COLO668 (cell line): ENCODE data around the gene RASA3.

Experiments
- DNase-seq: peaks from one replicate; lab custom pipeline; 2025; ENCODE audit not compliant: unreplicated experiment; lab: John Stamatoyannopoulos, UW

Gene RASA3

DNA sequence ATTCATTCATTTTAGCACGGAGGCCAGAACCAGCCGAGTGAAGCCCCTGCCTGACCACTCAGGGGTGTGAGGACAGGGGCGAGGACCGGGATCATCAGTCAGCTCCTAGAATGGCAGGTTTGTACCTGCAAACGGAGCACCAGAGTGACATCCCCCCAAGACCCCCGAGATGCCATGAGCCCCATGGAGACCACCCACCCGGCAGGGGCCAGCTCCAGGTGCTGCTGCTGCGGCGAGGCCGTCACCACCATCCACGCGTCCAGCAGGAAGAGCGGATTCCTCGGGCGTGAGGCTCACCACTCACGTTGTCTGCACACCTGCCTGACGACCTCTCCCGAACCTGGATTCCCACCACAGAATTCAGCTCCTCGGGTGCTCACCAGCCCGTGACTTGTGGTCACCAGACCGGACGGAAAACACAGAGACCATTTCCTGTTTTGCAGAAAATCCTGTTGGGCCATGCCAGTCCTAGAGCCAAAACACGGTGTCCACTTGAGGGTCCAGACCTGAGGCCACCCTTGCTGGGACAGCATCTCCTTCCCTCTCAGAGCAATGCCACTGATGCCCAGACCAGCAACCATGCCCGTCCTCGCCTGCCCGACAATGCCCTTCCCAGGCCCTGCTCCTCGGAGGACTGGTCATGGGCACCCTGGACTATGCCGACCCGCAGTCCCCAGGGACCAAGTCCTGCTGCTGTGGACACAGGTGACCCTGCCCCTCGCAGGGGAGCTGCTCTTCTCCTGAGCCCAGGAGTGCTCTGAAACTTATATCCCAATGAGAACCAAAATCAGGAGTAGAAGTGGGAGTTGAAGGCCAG, 74.2 kb downstream of the RASA3 start:
- peak; percentile 86 for DNase-seq

DNA sequence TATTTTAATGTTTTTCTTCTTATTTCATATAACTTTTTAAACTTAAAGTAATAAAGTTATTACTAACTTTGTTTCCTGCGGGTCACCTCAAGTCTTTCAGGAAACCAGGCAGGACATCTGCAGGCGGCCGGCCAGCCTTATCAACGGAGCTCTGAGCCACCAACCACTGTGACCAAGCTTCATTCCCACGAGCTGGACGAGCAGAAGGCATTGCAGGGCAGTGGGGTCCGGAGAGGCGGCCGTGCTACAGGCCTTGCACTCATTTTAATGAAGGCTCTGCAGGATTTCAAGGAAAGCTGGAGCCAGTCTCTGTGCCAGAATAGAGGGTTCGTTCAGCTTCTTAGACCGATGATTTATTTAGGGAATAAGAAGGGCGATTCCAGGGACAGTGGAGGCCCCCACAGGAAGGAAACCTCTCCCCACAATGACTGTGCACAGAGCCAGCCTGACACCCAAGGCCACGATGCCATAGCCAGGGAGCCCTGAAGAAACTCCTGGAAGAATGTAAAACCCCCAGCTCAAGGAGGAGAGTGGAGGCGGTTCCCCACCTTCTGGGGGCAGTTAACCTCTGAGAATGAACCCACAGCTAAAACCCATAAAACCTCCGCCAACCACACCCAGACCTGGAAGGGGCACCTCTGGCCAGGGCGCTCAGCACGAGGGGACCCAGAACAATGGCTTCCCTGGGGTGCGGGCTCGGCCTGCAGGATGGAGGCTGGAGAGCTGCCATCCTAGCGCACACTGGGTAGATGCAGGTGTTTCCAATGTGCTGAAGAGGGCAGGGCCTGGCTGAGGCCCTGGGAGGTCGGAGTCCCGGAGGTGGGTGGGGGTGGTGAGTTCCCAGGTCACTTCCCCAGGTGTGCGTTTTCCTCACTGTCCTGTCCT, 75.0 kb downstream of the RASA3 start:
- DNase-seq = peak; percentile 87

DNA sequence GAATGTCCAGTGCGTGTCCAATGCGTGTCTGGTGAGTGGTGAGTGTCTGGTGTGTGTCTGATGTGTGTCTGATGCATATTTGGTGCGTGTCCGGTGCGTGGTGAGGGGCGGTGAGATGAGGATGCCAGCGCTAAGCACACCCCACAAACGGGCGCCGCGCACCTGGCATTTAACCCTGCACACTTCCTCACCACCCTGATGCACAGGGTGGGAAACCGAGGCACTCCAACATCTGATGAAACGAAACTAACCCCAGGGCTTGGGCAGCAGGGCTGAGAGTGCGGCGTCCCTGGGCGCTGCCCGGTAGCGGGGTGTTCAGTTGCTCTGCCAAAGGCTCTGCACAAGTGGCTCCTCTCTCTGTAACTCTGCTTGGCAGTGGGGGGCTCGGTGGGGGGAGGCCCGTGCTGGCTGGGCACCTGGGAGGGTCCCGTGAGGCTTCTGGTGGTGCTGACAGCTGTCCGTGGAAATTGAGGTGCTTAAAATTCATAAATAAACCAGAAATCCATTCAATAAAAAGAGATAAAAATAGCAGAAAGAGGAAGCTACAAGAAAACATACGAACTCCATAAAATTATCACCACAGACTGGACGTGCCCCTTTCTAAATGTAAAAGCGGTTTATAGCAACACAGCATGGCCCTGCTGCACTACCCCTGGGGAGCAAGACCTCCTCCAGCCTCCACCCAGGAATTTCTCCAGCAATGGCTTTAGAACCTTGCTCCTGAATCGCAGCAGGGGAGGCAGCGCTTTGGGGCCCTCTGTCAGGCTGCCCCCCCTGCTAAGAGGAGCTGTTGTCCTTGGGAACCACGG, 76.0 kb downstream of the RASA3 start:
- DNase-seq = no peak

DNA sequence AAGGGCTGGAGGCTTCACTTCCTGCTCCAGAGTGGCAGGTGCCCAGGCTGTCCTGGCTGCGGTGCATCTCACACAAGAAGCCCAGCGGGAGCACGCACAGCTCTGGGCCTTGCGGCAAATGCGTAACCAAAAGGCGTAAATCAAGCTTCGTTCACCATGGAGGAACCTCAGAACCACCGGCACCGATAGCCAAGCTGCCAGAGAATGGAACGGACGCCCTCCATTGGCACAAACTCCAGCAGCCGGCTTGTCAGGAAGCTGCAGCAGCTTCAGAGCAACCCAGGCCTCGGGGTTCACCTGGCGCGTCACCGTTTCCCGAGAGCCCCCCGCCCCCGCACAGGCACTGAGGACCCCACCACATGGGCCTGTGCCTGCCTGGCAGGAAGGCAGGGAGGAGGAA, 76.7 kb downstream of the RASA3 start:
- no peak for DNase-seq

DNA sequence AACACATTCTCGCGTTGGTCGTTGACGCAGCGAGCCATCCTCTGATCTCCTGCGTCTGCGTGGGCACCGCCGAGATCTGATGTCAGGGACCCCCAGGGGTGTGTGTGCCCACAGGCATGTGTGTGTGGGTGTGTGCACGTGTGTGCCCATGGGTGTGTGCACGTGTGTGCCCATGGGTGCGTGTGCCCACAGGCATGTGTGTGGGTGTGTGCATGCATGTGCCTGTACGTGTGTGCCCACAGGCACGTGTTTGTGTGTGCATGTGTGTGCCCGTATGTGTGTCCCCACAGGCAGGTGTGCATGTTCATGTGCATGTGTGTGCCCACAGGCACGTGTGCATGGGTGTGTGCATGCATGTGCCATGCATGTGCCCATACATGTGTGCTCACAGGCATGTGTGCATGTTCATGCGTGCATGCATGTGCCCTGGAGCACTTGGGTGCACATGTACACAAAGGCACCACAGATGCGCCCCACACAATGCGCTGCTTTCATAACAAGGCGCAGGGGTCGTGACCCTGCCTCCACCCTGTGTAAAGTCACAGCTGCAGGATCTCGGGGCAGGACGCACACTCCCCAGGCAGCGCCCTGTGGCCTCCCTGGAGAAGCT, 77.5 kb downstream of the RASA3 start:
- no peak for DNase-seq

DNA sequence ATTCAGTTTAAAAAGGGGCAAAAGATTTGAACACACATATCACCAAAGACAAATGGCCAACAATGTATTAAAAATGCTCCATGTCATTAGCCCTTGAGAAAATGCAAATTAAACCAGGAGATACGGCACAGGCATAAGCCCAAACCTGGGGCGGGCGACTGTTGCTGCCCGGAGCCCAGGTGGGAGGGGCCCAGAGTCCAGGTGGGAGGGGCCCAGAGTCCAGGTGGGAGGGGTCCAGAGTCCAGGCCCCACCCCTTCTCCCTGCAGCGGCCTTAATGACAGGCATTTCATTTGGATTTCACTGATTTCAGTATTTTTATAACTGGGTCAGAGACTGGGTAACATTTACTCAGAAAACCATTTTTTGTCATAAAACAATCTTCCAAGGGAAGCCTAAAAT, 78.2 kb downstream of the RASA3 start:
- DNase-seq = no peak

DNA sequence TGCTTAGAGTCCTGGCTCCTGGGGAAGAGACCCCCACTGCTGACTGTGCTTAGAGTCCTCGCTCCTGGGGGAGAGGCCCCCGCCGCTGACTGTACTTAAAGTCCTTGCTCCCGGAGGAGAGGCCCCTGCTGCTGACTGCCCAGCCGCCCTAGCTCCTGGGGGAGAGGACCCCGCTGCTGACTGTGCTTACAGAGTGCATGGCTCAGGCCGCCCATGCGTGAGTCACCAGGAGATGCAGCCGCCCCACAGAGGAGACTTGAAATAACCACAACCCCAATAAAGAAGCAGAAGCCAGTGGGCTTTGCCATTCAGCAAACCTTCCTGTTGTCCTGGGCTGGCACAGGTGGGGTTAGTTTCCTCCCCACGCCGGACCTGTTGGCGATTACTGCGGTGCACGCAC, 79.4 kb downstream of the RASA3 start:
- DNase-seq = no peak

DNA sequence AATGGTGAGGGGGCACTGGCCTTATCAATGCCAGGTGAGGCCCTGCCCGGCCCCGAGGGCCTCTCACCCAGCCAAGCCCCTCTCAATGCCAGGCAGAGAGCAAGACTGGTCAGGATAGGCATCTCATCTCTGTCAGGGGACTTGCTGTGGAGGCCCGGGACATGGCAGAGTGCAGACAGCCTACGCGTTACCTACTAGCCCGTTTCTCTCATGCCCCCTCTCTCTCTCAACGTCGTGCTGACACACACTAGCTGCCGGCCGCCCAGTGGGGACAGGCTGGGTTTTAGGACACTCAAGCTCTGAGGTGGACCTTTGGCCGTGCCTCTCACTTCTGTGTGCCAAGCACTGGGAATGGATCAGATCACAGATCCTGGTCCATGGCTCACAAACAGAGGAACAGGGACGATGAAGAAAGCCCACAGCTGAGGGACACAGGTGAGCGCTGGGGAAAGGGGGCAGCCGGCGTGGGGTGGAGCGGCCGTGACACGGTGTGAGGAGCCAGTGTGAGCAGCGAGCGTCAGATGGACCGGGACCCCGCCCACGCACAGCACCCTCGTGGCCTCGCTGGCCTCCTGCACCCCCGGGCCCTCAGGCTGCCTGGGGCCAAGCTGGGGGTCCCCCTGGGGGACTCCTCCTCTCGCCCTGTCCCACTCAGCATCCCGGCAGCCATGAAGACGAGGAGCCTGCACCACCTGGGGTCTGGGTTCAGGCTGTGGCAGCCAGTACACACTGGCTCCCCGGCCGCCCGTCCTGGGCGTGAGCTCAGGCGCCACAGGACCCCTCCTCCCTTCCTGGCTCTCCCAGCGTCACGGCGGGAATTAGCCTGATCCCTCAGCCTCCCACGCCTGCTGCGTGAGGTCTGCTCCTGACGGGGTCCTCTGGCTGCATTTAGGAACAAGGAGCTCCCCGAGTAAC, 81.6 kb downstream of the RASA3 start:
- DNase-seq = no peak

DNA sequence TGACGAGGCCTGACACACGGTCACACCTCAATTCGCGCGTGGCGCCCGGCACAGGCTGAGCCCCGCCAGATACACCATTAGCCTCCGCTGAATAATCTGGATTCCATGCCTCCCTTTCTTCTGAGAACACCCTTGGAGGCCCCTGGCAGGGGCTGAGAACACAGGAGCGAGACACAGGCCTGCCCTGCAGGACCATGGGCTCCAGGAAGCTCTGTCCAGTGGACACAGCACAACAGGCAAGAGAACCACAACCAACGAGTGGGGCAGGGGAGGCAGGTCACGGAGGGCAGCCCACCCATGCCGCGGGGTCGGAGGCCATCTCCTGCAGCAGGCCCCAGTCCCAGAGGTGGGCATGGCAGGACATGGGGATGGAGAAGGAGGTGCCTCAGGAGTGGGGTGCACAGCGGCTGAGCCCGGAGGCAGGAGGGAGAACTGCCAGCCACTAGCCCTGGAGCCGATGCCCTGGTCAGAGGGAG, 82.8 kb downstream of the RASA3 start:
- DNase-seq = no peak

DNA sequence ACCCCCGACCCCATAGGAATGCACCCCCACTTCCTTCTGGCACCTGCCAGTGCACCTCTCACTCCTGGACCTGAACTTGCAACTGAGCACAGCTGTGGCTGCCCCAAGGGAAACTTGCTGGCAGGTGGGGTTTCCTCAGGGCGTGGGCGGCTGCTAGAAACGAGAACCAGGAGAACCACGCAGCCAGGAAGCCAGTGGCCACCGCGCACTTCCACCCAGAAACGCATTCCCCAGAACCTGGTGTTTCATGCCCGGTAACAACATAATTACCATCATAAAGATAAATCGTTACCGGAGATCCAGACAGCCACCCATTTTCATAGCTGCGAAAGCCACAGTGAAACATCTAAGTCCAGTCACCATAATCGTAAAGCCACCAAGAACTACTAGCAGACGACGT, 83.4 kb downstream of the RASA3 start:
- no peak for DNase-seq

DNA sequence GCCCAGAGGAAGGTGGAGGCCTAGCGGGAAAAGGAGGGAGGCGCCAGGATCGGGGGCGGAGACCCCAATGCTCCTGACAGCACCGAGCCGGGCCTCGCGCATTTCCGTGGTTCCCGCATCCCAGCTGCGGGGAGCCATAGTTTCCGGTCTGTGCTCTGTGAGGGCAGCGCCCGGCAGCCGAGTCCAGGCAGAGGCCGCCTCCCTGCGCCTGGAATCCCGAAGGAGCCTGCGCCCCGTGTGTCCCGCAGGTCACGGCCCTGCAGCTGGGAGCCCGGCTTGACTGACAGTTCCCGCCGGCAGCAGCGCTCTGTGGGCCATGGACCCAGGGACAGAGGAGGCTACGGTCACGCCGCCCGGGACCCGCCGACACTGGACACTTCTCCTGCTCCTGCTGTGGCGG, 84.0 kb downstream of the RASA3 start:
- DNase-seq = no peak

DNA sequence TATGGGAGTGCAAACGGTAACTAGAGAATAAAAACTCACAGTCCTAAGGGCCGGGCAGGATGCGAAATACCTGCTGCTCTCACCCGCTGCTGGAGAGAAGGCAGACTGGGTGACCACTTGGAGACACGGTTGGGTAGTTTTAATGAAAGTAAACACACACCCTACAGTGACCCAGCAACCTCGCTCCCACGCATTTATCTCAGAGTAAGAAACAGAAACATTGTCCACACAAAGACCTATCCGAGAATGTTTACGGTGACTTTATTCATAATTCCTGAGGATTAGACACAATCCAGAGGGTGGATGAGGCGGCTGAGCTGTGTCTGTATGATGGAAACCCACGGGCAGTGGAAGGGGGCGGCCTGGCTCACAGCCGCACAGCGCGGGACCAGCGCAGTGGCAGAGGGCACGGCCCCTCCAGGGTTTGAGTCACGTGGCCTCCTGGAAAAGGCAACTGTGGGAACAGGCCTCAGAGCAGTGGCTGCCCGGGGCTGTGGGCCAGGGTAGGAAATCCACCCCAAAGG, 85.0 kb downstream of the RASA3 start:
- peak; percentile 90 for DNase-seq

DNA sequence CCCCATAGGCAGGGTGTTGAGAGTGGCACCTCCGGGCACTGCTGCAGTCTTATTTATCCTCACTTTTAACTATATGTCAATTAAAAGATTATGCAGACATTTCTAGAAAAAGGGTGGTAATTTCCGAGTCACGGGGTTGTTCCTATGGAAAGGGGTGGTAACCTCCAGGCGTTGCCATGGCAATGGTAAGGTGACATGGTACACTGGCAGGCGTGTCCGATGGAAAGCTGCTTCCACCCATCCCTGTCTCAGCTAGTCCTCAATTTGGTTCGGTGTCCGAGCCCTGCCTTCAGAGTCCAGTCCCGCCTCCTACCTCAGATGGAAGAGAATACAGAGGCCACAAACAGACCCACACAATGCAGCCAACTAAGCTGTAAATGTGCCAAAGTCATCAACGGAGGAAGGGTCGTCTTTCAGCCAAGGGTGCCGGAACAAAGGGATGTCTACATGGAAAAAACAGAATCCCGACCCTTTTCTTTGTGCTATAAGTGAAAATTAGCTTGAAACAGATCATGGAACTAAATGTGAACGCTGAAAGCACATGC, 85.9 kb downstream of the RASA3 start:
- DNase-seq = peak; percentile 55

DNA sequence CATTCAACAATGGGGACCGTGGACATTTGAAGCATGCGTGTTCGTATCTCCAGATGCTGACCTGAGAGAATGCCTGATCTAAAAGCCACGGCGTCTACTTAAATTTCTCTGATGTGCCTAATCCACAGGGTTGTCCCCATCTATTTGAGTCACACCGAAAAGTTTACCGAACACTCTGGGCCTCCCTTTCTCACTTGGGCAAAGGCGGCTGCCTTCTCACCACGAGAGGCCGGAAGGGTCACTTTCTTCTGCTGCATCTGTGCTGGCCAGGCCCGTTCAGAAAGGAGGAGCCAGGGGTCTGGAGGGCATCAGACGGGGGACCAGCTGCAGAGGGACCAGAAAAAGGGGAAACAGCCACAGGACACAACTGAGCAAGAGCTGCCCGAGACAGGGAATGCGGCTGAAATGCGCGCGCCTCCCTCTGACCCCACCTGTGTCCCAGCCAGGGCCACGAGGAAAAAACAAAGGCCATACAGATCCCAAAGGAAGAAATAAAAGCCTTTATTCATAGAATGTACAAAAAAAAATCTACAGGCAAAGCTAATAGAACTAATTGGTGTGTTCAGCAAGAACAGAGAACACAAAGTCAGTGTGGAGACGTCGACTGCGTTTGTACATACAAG, 87.2 kb downstream of the RASA3 start:
- no peak for DNase-seq

DNA sequence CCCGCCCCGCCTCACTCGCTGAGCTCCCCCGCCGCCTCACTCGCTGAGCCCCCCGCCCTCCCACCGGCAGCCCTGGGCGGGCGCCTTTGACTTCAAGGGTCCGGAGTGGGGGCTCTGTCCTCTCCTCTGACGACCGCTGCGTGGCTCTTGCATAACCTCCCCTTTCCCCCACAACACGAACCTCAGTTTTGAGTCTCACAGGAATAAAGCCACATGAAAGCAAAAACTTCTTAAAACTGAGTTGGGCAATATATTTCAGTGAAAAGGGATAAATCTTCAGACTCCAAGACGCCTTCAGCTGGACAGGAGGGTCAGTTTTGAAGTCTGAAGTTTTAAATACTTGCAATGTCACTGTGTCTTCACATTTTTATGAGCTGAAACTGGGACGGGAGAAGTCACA, 87.9 kb downstream of the RASA3 start:
- DNase-seq = no peak

DNA sequence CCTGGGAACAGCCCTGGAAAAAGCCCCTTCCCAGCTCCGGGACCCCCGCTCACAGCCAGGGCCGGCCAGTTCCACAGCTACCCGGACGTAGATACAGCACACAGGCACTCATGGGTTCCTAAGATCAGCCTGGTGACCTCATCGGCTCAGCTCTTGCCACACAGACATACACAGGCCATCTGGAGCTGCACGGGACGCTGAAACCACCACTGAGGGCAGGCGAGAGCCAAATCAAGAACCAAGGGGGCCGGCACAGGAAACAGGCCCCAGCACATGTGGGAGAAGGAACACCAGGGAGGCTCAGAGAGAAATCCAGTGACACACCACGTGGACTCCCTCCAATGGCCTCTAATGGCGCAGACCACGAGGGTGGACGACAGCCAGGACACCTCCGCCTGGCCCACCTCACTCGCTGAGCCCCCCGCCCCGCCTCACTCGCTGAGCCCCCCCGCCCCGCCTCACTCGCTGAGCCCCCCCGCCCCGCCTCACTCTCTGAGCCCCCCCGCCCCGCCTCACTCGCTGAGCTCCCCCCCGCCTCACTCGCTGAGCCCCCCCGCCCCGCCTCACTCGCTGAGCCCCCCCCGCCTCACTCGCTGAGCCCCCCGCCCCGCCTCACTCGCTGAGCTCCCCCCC, 88.9 kb downstream of the RASA3 start:
- peak; percentile 77 for DNase-seq

DNA sequence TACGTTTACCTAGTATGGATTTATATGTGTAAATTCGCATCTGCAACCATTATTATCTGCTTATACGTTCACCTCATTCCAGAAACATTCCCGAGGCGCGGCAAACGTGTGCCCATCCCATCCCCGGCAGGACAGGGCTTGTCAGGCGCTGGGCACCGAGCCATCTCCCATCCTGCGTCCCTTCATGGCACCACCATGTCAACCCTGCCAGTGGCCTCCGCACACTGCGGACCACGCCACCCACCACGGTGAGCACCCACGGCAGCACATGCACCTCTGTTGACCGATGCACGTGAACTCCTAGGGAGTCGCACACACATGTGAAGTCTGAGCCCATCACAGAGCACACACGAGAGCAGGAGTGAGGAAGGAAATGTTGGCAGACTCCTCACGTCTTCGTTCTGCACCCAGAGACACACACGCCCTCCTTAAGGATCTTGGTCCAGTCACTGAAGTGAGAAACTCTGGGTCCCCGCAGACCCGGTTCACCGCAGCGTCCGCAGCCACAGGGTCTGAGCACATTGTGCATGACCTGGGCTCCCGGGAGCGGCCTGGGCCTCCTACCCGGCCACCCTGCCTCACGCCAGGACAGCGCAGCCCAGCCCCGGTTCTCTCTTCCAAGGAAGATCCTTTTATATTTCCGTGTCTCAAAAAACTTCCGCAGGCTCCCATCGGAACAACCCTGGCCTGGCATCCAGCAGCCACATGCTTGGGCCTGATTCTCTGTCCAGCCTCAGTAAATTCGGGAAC, 90.2 kb downstream of the RASA3 start:
- DNase-seq = no peak

DNA sequence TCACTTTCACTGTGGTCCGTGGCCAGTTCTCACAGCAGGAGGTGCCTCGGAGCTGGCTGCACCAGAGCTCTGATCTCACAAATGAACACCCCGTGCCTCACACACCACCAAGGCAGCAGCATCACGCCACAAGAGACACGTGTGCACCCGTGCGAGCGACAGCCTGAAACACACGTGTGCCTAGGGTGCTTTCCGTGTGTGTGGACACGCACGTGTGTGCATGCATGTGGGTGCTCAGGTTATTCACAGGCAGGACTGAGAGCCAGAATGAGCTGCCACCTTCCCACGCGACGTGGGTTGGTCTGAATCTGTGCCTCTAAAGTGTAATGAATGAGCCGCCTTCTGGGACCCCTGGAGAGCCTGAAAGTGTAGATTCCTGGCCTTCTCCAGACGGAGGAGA, 90.9 kb downstream of the RASA3 start:
- DNase-seq = no peak
